HCT116 (cell line): ENCODE measurements around the gene CSTF3.

Experiments
- JUND ChIP-seq: IDR thresholded peaks from 2 replicates; pipeline ENCODE4 v1.6.1; 2012
- POLR2A ChIP-seq: IDR thresholded peaks from 2 replicates; pipeline ENCODE4 v1.7.0; 2011; ENCODE audit warnings: borderline replicate concordance; ENCODE audit not compliant: insufficient read depth, insufficient read length; ENCODE audit errors: extremely low read depth
- POLR2AphosphoS5 ChIP-seq: IDR thresholded peaks from 2 replicates; pipeline ENCODE4 v1.6.1; 2011; ENCODE audit warnings: mild to moderate bottlenecking, low read depth, low read length, moderate library complexity
- YY1 ChIP-seq: IDR thresholded peaks from 2 replicates; pipeline ENCODE4 v1.6.1; 2011; ENCODE audit warnings: low read length, low read depth, moderate library complexity, mild to moderate bottlenecking; ENCODE audit not compliant: insufficient replicate concordance; ENCODE audit errors: extremely low read depth
- ZNF274 ChIP-seq: fragments of 200-500 bp; sonication (Bioruptor generic); IDR thresholded peaks from 2 replicates; pipeline ENCODE4 v1.6.1; 2014; ENCODE audit warnings: mild to moderate bottlenecking, low read depth, low read length, inconsistent platforms

GRCh38 chr11:33132510-33132909 lies 28.8 kb downstream of the CSTF3 start:
- TF ChIP-seq POLR2AphosphoS5 = no peak
- TF ChIP-seq YY1 = no peak
- no peak for TF ChIP-seq ZNF274
- TF ChIP-seq JUND = no peak
- TF ChIP-seq POLR2A = no peak
